SK-N-SH (cell line): ENCODE measurements around the gene CSNK2B. TPM values are rescaled to one million over a fixed set of nuclear protein-coding genes. Genes with fewer than 3 reads are reported as not detected.
A peak's percentile ranks its signal among the peaks of the same experiment; 100 is the strongest.

Source experiments
- CTCF ChIA-PET: fragments of 300-600, 350-600 bp; formaldehyde crosslinking; extraction: SDS; loops from one replicate; lab custom pipeline; 2021; lab: Yijun Ruan, JAX
- POLR2A ChIA-PET: fragments of 350-600 bp; sonication (Branson Sonifier 250); formaldehyde crosslinking; extraction: SDS; loops from one replicate; lab custom pipeline; 2020; ENCODE audit warnings: antibody characterized with exemption, inconsistent platforms; lab: Yijun Ruan, JAX
- DNase-seq: peaks from one replicate; pipeline ENCODE4 v3.0.0; 2012
- H2AFZ ChIP-seq: fragments of 200-600 bp; sonication (generic); 2 replicates; pipeline ENCODE4 v1.8.1; 2016; ENCODE audit warnings: antibody characterized with exemption, mild to moderate bottlenecking, low read depth
- H3F3A ChIP-seq: fragments of 200-600 bp; sonication (generic); replicated peaks from 2 replicates; pipeline ENCODE3; 2016; ENCODE audit warnings: antibody characterized with exemption, mild to moderate bottlenecking; ENCODE audit not compliant: insufficient read depth
- H3K27ac ChIP-seq, 2 experiments: fragments of 200-500 bp in 1 of 2; fragments of 200-600 bp in 1 of 2; sonication (Bioruptor generic) in 1 of 2; sonication (generic), shearing (Covaris generic) in 1 of 2; 2 replicates each; pipeline versions ENCODE4 v1.5.1 to v1.6.1; 2014 to 2016; ENCODE audit warnings: low read depth in 2 of 2, inconsistent platforms in 1 of 2, low read length in 1 of 2, mild to moderate bottlenecking in 1 of 2, mixed read lengths in 1 of 2
- H3K27me3 ChIP-seq: fragments of 200-600 bp; sonication (generic), shearing (Covaris generic); 2 replicates; pipeline ENCODE4 v1.6.1; 2016; ENCODE audit warnings: mixed run types; ENCODE audit not compliant: insufficient read depth
- H3K36me3 ChIP-seq, 2 experiments: fragments of 200-500 bp in 1 of 2; fragments of 200-600 bp in 1 of 2; sonication (Bioruptor generic) in 1 of 2; sonication (generic) in 1 of 2; replicated peaks in 1 of 2; 2 replicates each; pipeline versions ENCODE3 to v1.5.1; 2014 to 2016; ENCODE audit warnings: low read length in 1 of 2, mild to moderate bottlenecking in 1 of 2; ENCODE audit not compliant: insufficient read depth in 2 of 2, control insufficient read depth in 1 of 2
- H3K4me1 ChIP-seq, 2 experiments: fragments of 200-500 bp in 1 of 2; fragments of 200-600 bp in 1 of 2; sonication (Bioruptor generic) in 1 of 2; sonication (generic), shearing (Covaris generic) in 1 of 2; 2 replicates each; pipeline versions ENCODE4 v1.5.1 to v1.6.1; 2014 to 2016; ENCODE audit warnings: low read depth in 1 of 2, low read length in 1 of 2, mixed run types in 1 of 2; ENCODE audit not compliant: insufficient read depth in 2 of 2, control insufficient read depth in 1 of 2
- H3K4me2 ChIP-seq: fragments of 200-600 bp; sonication (generic), shearing (Covaris generic); 2 replicates; pipeline ENCODE4 v1.6.1; 2017; ENCODE audit warnings: mixed run types
- H3K4me3 ChIP-seq, 2 experiments: fragments of 200-500 bp in 1 of 2; fragments of 200-600 bp in 1 of 2; sonication (Bioruptor generic) in 1 of 2; sonication (generic), shearing (Covaris generic) in 1 of 2; 2 replicates each; pipeline versions ENCODE4 v1.5.1 to v1.8.1; 2014 to 2016; ENCODE audit warnings: low read depth in 2 of 2, inconsistent platforms in 1 of 2, low read length in 1 of 2, mild to moderate bottlenecking in 1 of 2, mixed read lengths in 1 of 2, moderate library complexity in 1 of 2
- H3K79me2 ChIP-seq: fragments of 200-600 bp; sonication (generic); 2 replicates; pipeline ENCODE4 v1.8.1; 2017; ENCODE audit warnings: mild to moderate bottlenecking; ENCODE audit not compliant: insufficient read depth
- H3K9ac ChIP-seq: fragments of 200-600 bp; sonication (generic); 2 replicates; pipeline ENCODE4 v1.6.1; 2017; ENCODE audit warnings: mixed run types
- H3K9me2 ChIP-seq: fragments of 200-600 bp; sonication (generic); 2 replicates; pipeline ENCODE4 v1.6.1; 2017; ENCODE audit warnings: mixed run types
- H3K9me3 ChIP-seq: fragments of 200-600 bp; sonication (generic); 2 replicates; pipeline ENCODE4 v1.6.1; 2017; ENCODE audit warnings: mixed run types, mild to moderate bottlenecking, moderate library complexity
- H4K20me1 ChIP-seq: fragments of 200-600 bp; sonication (generic); 2 replicates; pipeline ENCODE4 v1.6.1; 2017; ENCODE audit warnings: mild to moderate bottlenecking, mixed run types; ENCODE audit not compliant: insufficient read depth
- CHD2 ChIP-seq: fragments of 150-350 bp; IDR thresholded peaks from 2 replicates; pipeline ENCODE4 v1.6.1; 2018; ENCODE audit warnings: low read length; ENCODE audit not compliant: partially characterized antibody
- ELF1 ChIP-seq: IDR thresholded peaks from 2 replicates; pipeline ENCODE4 v1.4.0; 2012
- GABPA ChIP-seq: IDR thresholded peaks from 2 replicates; pipeline ENCODE4 v1.4.0; 2012; ENCODE audit warnings: low read depth, mild to moderate bottlenecking
- IRF3 ChIP-seq: fragments of 150-350 bp; IDR thresholded peaks from 2 replicates; pipeline ENCODE4 v1.6.1; 2016; ENCODE audit warnings: mild to moderate bottlenecking, low read depth, low read length
- NRF1 ChIP-seq: IDR thresholded peaks from 2 replicates; pipeline ENCODE4 v1.6.1; 2012; ENCODE audit warnings: low read depth, mild to moderate bottlenecking, low read length
- POLR2AphosphoS5 ChIP-seq: IDR thresholded peaks from 2 replicates; pipeline ENCODE4 v1.6.1; 2012; ENCODE audit warnings: low read depth, low read length
- RFX5 ChIP-seq: IDR thresholded peaks from 2 replicates; pipeline ENCODE4 v1.6.1; 2012; ENCODE audit warnings: mild to moderate bottlenecking, improper control_type of control experiment, low read length
- RXRA ChIP-seq: IDR thresholded peaks from 2 replicates; pipeline ENCODE4 v1.4.0; 2012; ENCODE audit warnings: low read depth, mild to moderate bottlenecking, borderline replicate concordance
- TAF1 ChIP-seq: IDR thresholded peaks from 2 replicates; pipeline ENCODE4 v1.6.1; 2012; ENCODE audit warnings: low read depth, mild to moderate bottlenecking, low read length, moderate library complexity, borderline replicate concordance
- TEAD4 ChIP-seq: IDR thresholded peaks from 2 replicates; pipeline ENCODE4 v1.4.0; 2012; ENCODE audit warnings: mild to moderate bottlenecking, borderline replicate concordance; ENCODE audit not compliant: insufficient read depth
- WGBS: methylation state at CpG from one replicate; pipeline ENCODE4 v1.1.6; 2017; ENCODE audit warnings: low lambda C conversion rate; 5-methylcytosine and 5-hydroxymethylcytosine counted together
- polyA plus RNA-seq, 3 experiments: library from polyadenylated mRNA; depleted of rRNA; stranded (reverse); fragments of >200 nt; gene quantifications; 2 replicates each; pipeline ENCODE4 v1.2.3, GENCODE V29; 2012
- TF ChIP-seq, protein P1 (sequence below): IDR thresholded peaks from 2 replicates; pipeline ENCODE4 v1.4.0; 2012; ENCODE audit warnings: low read depth, borderline replicate concordance
- TF ChIP-seq, protein P2 (sequence below): IDR thresholded peaks from 2 replicates; pipeline ENCODE4 v1.4.0; 2012; ENCODE audit warnings: low read depth
- TF ChIP-seq, protein P3 (sequence below): IDR thresholded peaks from 2 replicates; pipeline ENCODE4; 2012

Gene CSNK2B
- polyA plus RNA-seq, 1 of the 3 experiments (the other 2 are of a cell fraction), result 101 TPM

DNA sequence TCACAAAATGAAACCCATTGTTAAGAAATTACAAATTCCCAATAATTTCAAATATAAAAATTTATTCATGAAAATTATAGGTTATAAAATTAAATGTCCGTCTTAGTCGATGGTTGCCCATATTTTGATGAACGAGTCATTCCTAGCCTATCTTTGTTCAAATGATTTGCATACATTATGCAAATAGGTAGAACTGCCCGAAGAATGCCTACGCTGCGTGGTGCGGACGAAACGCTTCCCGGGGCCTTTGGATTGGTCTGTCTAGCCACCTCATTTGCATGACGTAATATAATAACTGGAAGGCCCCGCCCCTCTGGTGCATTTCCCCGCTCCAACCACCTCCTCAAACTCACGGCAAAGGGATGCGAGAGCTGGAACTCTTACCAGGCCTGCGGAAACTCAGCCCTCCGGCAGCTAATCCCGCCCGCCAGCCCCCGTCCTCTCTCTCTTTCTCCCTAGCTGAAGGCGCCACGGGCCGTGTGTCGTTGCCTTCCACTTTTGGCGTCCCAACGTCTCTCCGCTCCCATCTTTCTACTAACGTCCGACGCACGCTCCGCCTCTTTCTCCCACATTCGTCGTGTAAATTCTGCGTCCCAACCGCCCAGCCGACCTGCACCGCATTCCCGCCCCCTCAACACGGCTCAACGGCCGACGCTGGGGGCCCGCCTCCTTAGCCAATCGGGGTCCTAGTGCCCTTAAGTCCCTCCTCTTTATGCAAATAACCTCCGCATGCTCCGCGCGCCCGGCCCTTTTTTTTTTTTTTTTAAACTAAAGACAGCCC, 45.9 kb upstream of the CSNK2B start:
- Histone ChIP-seq H3K79me2 (peaks cover 44% of the 10 kb centered on the region), H4K20me1 (peaks cover 28% of the 10 kb centered on the region), H3K4me2 (peak overlapping the region; percentile 77), H3K4me3 (peak overlapping the region; percentile 68 to 75), H3K4me1 (peaks cover 10 to 11% of the 10 kb centered on the region in 2 experiments), H3K9me2 (no peaks in the 10 kb centered on the region), H3K9me3 (no peaks in the 10 kb centered on the region), H2AFZ (peak overlapping the region; percentile 87), H3K27ac (peak overlapping the region; percentile 99), H3K27me3 (no peaks in the 10 kb centered on the region), H3F3A (peaks cover 16% of the 10 kb centered on the region), H3K9ac (peak overlapping the region; percentile 93), H3K36me3 (peaks cover 25 to 35% of the 10 kb centered on the region in 2 experiments)
- ChIA-PET POLR2A (interaction anchor here (0.8 to 4.0 kb wide), 4 partner anchors 9 to 79 kb away, joined by 3 to 18 read pairs (median 5); partner anchors contain the start of genes BAG6 and DDX39B), CTCF (interaction anchor here (1.0 kb wide), 2 partner anchors 22 to 73 kb away, joined by 3 to 4 read pairs; partner anchors contain the start of gene ATP6V1G2)
- 1% methylated on average over 49 of the region's 50 CpGs for WGBS
- peak; percentile 96 for DNase-seq
- TF ChIP-seq POLR2AphosphoS5 (peak; percentile 79), CHD2 (peak; percentile 26), TAF1 (peak; percentile 43; the same call in 1 of the 2 replicates), GABPA (no peak), RFX5 (peak; percentile 87), NRF1 (peak; percentile 47; the same call in 1 of the 2 replicates), ELF1 (peak; percentile 22), RXRA (no peak), TEAD4 (0 out of 2 replicates have a peak, but pooled peaks have one; percentile 2), IRF3 (no peak)
- TF ChIP-seq, protein P1, sequence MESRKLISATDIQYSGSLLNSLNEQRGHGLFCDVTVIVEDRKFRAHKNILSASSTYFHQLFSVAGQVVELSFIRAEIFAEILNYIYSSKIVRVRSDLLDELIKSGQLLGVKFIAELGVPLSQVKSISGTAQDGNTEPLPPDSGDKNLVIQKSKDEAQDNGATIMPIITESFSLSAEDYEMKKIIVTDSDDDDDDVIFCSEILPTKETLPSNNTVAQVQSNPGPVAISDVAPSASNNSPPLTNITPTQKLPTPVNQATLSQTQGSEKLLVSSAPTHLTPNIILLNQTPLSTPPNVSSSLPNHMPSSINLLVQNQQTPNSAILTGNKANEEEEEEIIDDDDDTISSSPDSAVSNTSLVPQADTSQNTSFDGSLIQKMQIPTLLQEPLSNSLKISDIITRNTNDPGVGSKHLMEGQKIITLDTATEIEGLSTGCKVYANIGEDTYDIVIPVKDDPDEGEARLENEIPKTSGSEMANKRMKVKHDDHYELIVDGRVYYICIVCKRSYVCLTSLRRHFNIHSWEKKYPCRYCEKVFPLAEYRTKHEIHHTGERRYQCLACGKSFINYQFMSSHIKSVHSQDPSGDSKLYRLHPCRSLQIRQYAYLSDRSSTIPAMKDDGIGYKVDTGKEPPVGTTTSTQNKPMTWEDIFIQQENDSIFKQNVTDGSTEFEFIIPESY, result no peak
- TF ChIP-seq, protein P2, sequence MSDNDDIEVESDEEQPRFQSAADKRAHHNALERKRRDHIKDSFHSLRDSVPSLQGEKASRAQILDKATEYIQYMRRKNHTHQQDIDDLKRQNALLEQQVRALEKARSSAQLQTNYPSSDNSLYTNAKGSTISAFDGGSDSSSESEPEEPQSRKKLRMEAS, result peak; percentile 96
- TF ChIP-seq, protein P3, sequence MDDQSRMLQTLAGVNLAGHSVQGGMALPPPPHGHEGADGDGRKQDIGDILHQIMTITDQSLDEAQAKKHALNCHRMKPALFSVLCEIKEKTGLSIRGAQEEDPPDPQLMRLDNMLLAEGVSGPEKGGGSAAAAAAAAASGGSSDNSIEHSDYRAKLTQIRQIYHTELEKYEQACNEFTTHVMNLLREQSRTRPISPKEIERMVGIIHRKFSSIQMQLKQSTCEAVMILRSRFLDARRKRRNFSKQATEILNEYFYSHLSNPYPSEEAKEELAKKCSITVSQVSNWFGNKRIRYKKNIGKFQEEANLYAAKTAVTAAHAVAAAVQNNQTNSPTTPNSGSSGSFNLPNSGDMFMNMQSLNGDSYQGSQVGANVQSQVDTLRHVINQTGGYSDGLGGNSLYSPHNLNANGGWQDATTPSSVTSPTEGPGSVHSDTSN, result peak; percentile 25; the same call in 1 of the 2 replicates
